GM18867 (cell line): ENCODE data around the gene KRT9.

Source experiments
- ATAC-seq: cut with Tn5 transposase; IDR thresholded peaks from one replicate; pipeline ENCODE4 v1.9.1; 2021; ENCODE audit warnings: mild to moderate bottlenecking, moderate library complexity; ENCODE audit not compliant: unreplicated experiment

The KRT9 gene

DNA sequence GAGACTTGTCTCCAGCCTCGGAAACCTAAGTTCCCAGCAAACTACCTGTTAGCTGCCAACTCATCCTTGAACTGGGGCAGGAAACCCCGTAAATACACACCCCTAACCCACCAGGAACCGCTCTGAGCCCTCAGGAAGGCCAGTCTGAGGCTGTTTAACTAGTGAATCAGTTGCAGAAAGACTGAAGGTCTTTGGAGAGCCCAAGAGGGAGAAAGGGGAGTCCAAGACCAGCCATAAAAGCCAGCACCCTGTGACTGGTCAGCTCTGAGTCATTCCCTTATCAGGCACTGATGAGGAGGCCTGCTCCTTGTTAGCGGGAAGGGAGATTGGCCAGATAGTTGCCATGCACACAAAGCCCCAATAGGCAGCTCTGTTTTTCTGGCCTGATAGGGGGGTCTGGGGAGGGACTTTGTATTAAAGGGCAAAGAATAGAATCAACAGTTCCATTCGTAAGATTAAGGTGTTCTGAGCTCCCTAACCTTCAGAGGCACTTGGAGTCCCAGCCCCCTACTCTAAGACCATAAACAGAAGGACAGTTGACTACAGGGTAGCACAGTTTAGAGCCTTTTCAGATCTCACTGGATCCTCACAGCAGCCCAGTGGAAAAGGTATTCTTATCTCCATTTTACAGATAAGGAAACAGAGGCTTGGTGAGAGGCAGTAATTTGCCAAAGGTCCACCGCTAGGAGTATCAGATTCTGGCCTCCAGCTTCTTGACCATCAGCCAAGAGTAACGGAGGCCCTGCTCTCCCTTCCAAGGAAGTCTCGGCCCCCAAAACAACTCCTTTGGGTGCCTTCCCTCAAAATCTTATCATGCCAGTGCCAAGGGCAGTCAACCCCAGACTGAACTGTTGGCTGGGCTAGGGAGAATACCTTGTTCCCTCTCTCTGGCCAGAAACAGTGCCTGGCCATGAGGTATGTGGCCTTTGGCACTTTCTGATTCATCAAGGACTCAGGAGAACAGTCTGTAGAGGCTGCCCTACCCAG, 41.5 kb downstream of the KRT9 start:
- ATAC-seq, result no peak

DNA sequence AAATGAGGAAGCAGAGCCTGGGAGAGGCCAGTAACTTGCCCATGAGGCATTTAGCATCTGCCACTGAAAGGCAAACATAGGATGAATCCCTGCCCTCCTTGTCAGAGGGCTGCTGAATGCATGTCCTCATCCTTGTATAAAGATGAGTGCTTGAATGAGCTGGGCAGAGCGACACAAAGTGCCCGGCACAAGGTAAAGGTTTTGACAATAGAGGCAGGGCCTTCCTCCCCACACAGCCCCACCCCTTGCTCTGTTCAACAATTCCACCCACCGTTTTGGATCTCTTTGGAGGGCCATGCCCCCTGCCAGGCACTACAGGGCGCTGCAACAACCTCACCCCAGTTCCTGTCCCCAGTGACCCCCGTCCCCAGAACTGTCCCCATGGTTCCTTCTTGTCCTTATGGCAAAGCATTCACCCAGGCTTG, 42.4 kb downstream of the KRT9 start:
- no peak for ATAC-seq

DNA sequence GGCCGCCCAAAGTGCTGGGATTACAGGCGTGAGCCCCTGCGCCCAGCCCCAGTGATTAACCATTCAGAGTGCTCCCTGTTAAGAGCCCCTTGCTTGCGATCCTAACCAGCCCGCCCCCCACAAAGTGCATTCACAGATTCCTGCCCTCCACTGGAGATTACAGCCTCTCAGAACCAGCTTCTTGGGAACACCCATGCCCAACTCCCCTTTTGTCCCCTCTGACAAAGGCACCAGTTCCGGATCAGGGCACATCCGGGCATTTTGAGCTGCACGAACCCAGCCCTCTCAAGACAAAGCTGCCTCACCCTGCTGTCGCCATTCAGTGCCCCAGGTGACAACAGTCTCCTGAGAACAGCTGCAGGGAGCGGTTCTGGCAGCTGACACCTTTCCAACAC, 42.9 kb downstream of the KRT9 start:
- ATAC-seq, result no peak

DNA sequence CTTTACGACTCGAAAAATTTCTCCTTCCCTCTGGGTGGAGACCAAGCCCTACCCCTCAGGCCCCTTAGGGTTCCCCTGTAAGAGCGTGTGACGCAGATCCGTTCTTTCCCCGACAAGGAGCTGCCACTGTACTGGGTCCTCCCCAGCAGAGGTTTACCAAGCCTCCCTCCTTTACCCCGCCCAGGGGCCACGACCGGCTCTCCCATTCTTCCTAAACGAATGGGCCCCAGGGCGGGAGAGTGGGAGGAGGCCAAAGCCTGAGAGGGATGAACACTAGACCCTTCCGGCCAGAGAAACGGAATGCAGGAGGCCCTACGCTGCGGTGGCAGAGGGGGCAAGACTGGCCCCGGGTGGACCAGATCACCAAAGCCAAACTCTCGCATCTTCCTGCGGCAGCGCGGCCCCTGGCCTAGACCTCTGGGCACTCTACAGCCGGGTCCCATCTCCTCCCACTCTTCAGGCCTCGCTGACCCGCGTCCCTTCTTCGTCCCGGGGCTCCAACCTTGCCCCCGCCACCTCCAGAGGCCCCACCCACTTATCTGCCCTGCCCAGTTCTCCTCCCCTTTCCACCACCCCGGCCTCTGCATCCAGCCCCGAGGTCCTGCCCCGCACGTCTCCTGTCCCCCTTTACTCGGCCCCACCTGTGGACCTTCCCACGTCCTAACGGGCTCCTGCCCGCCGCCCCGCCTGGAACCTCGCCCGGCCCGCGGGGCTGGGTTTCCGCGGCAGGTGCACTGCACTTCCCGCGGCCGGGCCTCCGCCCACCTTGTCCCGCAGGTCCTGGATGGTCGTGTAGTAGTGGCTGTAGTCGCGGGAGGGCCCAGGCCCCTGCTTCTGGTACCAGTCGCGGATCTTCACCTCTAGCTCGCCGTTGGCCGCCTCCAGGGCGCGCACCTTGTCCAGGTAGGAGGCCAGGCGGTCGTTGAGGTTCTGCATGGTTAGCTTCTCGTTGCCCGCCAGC, 44.5 kb downstream of the KRT9 start:
- no peak for ATAC-seq

DNA sequence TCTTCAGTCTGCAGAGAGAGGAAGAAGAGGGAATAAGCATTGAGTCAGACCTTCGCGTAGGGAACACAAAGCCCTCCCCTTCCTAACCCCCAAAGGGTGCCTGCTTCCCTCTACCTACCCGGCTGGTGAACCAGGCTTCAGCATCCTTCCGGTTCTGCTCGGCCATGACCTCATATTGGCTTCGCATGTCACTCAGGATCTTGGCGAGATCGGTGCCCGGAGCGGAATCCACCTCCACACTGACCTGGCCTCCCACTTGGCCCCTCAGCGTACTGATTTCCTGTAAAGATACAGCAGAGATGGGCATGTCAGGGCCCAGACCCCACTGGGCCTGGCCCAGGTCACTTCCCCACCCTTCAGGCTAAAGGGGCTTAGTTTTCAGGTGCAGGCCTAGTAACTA, 47.6 kb downstream of the KRT9 start:
- no peak for ATAC-seq

DNA sequence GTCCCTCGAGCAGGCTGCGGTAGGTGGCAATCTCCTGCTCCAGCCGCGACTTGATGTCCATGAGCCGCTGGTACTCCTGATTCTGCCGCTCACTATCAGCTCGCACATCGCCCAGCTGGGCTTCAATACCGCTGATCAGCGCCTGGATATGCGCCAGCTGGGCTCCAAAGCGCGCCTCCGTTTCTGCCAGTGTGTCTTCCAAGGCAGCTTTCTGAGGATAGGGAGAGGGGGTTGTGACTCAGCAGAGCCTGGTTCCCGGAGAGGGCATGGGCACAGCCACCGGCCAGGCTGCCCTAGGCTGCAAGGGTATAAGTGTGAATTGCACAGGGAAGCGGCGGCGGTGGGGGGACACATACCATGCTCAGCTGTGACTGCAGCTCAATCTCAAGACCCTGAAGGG, 48.1 kb downstream of the KRT9 start:
- no peak for ATAC-seq

DNA sequence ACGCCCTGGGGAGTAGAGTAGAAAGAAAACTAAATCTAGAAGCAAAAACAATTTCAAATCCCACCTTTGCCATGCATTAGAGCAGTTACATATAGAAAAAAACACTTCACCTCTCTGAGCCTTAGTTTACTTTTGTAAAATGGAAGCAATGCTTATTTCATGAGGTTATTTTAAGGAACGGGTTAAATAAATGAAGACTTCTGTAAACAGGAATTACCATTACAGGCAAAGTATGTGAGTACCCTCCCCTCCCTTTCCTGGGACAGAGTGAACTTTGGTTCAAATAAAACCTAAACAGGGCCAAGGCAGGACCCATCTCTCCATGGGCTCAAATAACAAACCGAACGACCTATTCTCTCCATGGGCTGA, 48.6 kb downstream of the KRT9 start:
- ATAC-seq, result no peak

DNA sequence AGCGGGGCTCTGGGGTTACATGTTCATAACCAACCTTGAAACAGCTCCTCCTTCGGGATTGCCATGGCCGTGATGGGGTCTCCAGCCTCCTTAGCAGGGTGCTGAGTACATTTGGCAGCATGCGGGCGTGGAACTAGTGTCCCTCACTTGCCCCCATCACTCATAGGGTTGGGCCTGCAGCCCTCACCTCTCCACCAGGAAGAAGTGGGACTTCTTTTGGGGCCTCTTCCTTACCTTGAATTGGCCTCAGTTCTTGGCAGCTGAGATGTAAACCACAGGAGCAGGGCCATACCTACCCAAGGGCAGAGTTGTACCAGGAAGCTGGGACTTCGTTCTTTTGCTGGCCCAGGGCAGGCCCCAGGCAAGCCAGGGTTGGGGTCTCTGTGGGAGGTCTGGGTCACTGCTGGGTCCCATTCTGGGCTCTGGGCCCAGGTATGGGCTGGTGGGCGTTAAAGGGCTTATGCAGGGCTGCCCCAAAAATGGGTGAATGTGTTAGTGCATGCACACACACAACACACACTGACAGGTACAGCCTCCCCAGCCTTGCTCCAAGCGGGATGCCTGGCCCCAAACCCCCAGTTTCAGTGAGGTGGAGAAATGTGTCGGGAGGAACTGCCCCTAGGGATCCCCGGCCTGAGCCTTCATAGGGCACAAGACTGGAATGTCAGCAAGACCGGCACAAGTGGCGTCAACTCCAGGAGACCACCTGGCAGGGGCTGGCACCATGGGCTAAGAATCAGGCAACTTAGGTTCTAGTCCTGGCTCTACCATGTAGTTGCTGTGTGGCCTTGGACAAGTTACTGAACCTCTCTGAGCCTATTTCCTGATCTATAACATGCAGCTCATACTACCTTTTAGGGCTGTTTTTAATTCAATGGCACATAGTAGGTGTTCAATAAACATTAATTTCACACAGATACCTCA, 49.3 kb downstream of the KRT9 start:
- no peak for ATAC-seq

DNA sequence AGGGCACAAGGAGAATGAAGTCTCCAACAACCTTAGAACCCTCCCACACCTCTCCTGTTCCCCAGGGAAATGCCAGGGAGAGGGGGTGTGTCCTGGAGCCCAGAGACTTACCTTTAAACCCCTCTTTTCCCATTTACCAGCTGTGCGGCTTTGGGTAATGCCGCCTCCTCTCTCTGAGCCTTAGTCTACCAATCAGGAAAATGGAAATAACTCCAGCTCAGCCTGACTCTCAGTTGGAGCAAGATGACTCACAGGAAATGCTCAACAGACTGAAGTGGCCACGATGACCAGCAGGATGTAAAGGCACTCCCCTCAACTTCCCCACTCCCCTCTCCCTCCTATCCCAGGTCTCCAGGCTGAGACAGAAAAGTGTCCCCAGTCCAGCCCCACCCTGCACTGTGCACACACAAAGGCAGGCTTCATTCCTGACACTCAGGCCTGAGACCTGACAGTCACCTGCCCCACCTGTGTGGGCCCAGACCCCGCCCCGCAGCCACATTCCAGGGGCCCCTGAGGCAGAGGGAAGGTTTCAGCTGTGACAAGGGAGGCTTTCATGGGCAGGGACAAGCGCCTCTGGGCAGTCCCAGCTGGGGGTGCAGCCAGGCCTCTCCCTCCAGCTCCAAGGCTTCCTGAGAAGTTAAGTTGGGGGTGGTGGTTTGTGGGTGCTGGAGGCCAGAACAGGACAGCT, 50.1 kb downstream of the KRT9 start:
- no peak for ATAC-seq

DNA sequence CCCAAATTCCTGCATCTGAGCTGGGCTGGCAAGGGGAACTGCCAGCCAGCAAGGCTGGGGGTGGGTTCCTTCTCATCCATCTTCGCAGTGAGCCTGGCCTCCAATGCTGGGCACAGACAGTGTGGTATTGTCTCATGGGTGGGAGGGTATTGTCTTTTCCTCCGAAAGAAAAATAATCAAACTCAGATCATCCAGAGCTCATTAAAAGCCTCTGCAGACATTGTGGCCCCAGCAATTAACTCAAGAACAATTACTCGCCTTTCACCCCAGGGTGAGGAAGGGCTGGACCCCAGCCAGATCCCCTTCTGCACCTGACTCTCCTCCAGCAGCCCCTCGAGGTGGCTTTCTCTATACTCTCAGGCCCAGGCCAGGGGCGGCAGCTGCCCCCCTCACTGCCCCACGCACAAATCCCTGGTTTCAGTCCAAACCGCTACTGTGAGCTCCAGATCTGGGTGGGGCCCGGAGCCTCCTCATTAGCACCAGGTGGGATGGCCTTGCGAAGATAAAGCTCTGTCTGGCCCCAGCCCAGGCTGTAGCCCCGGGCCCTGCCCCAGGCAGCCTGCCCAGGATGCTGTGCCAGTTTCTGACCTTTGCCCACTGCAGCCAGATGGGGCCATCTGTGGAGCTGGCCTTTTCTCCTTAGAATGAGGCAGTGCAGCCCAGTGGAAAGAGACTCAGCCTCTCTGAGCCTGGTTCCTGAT, 50.9 kb downstream of the KRT9 start:
- no peak for ATAC-seq

DNA sequence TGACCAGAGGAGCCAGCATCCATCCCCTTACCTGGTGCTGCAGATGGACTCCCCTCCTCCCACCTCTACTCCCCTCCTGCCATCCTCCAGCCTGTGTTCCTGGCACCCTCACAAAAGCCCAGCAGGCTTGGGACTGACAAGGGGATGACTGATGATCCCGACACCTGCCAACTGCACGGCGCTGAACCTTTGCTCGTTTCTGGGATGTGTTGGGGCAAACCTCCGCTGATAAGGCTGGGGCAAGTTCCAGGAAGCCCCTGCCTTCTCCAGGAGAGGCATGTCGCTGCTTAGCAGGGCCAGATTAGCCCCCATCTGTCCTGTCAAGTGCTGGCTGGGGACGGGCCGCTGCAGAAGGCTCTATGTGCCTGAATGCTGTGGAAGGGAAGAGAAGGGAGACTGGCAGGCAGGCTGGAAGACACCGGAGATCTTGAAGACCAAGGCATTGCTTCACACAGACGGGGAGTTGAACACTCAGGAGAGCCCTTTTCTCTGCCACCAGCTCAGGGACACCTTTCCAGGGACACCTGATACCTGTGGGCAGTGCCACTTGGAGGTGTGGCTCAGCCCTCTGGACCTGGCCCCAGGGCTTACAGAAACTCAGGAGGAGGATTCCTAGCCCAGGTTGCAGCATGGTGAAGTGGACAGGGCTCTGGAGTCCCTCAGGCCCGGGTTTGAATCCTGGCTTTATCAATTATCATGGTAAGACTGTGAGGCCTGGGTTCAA, 52.2 kb downstream of the KRT9 start:
- no peak for ATAC-seq

DNA sequence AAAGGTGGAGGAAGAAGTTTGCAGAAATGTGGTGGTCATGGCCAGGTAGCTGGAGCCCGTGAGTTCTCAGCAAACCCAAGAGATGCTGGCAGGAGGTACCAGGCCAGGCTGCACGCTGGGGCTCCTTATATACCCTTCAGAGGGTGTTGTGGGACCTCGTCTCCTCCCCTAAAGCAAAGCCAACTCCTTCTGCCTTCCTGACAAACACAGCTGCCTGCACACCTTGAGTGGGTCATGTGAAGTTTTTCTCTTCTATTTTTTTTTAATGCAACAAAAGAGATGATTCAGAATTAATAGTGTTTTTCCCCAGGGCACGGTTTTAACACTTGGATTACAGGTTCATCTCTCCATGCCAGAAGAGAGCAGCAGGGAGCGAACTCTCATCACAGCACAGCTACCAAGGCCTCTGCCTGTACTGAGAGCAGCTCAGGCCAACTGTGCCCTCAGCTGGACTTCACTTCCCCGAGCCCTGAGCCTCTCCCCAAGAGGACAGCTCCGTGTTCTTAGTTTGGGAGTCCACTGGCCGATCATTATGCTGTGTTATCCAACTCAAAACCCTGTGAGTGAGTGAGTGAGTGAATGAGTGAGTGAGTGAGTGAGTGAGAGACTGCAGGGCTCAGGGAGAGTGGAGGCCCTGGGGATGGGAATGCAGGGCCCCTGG, 52.9 kb downstream of the KRT9 start, which contains the start of gene KRT15:
TSS of gene KRT15 (minus strand) at position 102 of the 661 bp plus-strand sequence. CDS start at position 39, 63 bp downstream.
- no peak for ATAC-seq

DNA sequence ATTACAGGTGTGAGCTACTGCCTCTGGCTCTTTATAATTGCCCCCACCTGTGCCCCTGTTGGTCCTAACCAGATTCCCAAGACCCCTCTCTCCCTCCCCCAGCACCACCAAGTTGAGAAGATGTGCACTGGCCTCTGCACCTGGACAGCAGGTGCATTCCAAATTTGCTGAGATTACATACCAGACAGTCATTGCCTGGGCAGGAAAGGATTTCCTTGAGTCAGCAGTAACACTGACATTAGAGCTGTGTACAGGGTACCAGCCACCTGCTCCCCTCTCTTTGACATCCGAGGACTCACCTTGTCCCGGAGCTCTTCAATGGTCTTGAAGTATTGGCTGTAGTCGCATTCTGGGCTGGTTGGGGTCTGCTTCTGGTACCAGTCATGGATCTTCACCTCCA, 53.8 kb downstream of the KRT9 start:
- no peak for ATAC-seq

DNA sequence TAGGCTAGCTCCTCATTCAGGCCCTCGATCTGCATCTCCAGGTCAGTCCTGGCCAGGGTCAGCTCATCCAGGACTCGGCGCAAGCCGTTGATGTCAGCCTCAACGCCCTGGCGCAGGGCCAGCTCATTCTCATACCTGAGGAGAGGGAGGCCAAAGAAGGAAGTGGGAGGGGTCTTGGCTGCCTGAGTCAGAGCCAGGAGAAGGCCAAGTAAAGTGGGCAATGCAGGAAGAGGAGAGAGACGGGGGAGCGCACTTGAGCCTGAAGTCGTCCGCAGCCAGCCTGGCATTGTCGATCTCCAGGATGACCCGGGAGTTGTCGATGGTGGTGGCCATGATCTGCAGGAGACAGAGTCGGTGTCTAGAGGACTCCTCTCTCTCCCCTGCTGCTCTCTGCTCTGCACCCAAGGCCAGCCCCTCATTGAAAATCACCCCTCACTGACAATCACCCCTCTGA, 55.0 kb downstream of the KRT9 start:
- no peak for ATAC-seq

DNA sequence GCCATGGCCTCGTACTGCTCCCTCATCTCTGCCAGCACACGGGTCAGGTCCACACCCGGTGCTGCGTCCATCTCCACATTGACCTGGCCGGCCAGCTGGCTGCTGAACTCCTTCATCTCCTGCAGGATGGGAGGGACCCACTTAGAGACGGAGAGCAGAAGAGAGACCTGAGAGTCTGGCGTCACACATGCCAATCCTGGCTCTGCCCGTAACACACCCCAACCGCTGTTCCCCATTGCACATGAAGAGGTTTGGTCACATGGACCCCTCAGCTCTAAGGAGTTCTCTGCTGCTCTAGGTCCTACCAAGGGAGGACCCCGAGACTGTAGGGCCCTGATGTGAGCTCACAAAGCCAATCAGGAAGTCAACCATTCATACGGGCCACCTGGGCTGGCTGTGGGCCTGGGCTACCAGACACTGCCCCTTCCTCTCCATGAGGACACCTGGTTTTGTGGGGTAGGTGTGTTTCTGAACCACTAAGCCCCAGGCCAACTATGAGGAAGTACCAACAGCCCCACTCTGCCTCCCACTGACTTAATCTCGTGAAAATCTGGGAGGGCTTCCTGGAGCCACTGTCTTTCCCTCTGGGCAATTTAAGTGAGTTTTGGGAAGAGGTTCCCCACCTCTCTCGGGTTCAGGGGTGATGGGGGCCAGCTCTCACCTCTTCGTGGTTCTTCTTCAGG, 55.6 kb downstream of the KRT9 start:
- ATAC-seq, result no peak
